ENCODE results near the gene RASGEF1B.
A peak's percentile ranks its signal among the peaks of the same experiment; 100 is the strongest.

The RASGEF1B gene

GRCh38 chr4:81431971-81432370, 39.7 kb downstream of the RASGEF1B start:
- Histone ChIP-seq H2BK15ac (ENCODE audit: low read depth, poor library complexity, severe bottlenecking) (no peak overlapping the region), H3K27me3 (ENCODE audit: control insufficient read depth in 1 of 2, insufficient read depth in 1 of 2, low read length in 2 of 2) (no peaks in the 10 kb centered on the region), H3K79me1 (replicated peaks; ENCODE audit: low read length, poor library complexity, severe bottlenecking) (no peaks in the 10 kb centered on the region), H3K36me3 (ENCODE audit: control insufficient read depth in 1 of 2, insufficient read depth in 2 of 2, low read depth in 1 of 2, low read length in 2 of 2) (peaks cover 0 to 4% of the 10 kb centered on the region in 2 experiments), H2AFZ (ENCODE audit: low read depth, low read length) (no peak overlapping the region), H3K23ac (ENCODE audit: low read length in 2 of 2) (no peak overlapping the region), H3K4me1 (ENCODE audit: control insufficient read depth, insufficient read depth, low read depth, low read length) (peaks cover 4% of the 10 kb centered on the region), H2BK120ac (ENCODE audit: low read depth, low read length) (no peak overlapping the region), H3K18ac (ENCODE audit: low read depth in 1 of 2, low read length in 2 of 2) (no peak overlapping the region), H3K4me2 (ENCODE audit: low read length, poor library complexity, severe bottlenecking) (no peak overlapping the region), H3K27ac (ENCODE audit: low read length, poor library complexity, severe bottlenecking) (no peak overlapping the region), H4K8ac (ENCODE audit: low read length) (no peak overlapping the region), H3K14ac (ENCODE audit: low read length in 2 of 2) (no peak overlapping the region), H2AK5ac (ENCODE audit: low read length, severe bottlenecking) (no peak overlapping the region), H2BK12ac (ENCODE audit: low read length in 2 of 2) (no peak overlapping the region), H4K91ac (ENCODE audit: low read length) (no peak overlapping the region), H3K4me3 (ENCODE audit: insufficient read depth in 1 of 2, low read depth in 1 of 2, low read length in 2 of 2) (no peak overlapping the region), H3K9ac (ENCODE audit: low read length) (no peak overlapping the region), H2BK5ac (ENCODE audit: low read depth, low read length, poor library complexity, severe bottlenecking) (no peak overlapping the region), H3K4ac (ENCODE audit: low read depth in 1 of 2, low read length in 2 of 2) (no peak overlapping the region), H3K9me3 (ENCODE audit: control insufficient read depth, low read length) (no peaks in the 10 kb centered on the region)
- DNase-seq, result no peak
- 97% methylated on average over 1 of the region's 1 CpG for WGBS

GRCh38 chr4:81429607-81430006, 42.1 kb downstream of the RASGEF1B start:
- DNase-seq, result no peak
- Histone ChIP-seq H3K18ac (ENCODE audit: low read depth in 1 of 2, low read length in 2 of 2) (peak overlapping the region in 1 of 2 experiments; percentile 8), H2BK5ac (ENCODE audit: low read depth, low read length, poor library complexity, severe bottlenecking) (no peak overlapping the region), H3K79me1 (replicated peaks; ENCODE audit: low read length, poor library complexity, severe bottlenecking) (no peaks in the 10 kb centered on the region), H3K36me3 (ENCODE audit: control insufficient read depth in 1 of 2, insufficient read depth in 2 of 2, low read depth in 1 of 2, low read length in 2 of 2) (peaks cover 0 to 4% of the 10 kb centered on the region in 2 experiments), H2BK120ac (ENCODE audit: low read depth, low read length) (no peak overlapping the region), H3K4me2 (ENCODE audit: low read length, poor library complexity, severe bottlenecking) (no peak overlapping the region), H2BK15ac (ENCODE audit: low read depth, poor library complexity, severe bottlenecking) (no peak overlapping the region), H4K8ac (ENCODE audit: low read length) (no peak overlapping the region), H3K27me3 (ENCODE audit: control insufficient read depth in 1 of 2, insufficient read depth in 1 of 2, low read length in 2 of 2) (no peaks in the 10 kb centered on the region), H3K23ac (ENCODE audit: low read length in 2 of 2) (no peak overlapping the region), H2AFZ (ENCODE audit: low read depth, low read length) (no peak overlapping the region), H3K4ac (ENCODE audit: low read depth in 1 of 2, low read length in 2 of 2) (no peak overlapping the region), H3K14ac (ENCODE audit: low read length in 2 of 2) (peak overlapping the region in 1 of 2 experiments; percentile 55), H3K9ac (ENCODE audit: low read length) (no peak overlapping the region), H4K91ac (ENCODE audit: low read length) (peak overlapping the region; percentile 18), H3K4me3 (ENCODE audit: insufficient read depth in 1 of 2, low read depth in 1 of 2, low read length in 2 of 2) (no peak overlapping the region), H2BK12ac (ENCODE audit: low read length in 2 of 2) (no peak overlapping the region), H3K4me1 (ENCODE audit: control insufficient read depth, insufficient read depth, low read depth, low read length) (peaks cover 4% of the 10 kb centered on the region), H3K27ac (ENCODE audit: low read length, poor library complexity, severe bottlenecking) (no peak overlapping the region), H3K9me3 (ENCODE audit: control insufficient read depth, low read length) (no peaks in the 10 kb centered on the region), H2AK5ac (ENCODE audit: low read length, severe bottlenecking) (peak overlapping the region; percentile 29)
- 98% methylated on average over 25 of the region's 25 CpGs for WGBS

GRCh38 chr4:81429031-81429430, 42.7 kb downstream of the RASGEF1B start:
- Histone ChIP-seq H3K4me3 (ENCODE audit: insufficient read depth in 1 of 2, low read depth in 1 of 2, low read length in 2 of 2) (no peak overlapping the region), H3K18ac (ENCODE audit: low read depth in 1 of 2, low read length in 2 of 2) (no peak overlapping the region), H2BK120ac (ENCODE audit: low read depth, low read length) (no peak overlapping the region), H2BK12ac (ENCODE audit: low read length in 2 of 2) (no peak overlapping the region), H2BK15ac (ENCODE audit: low read depth, poor library complexity, severe bottlenecking) (no peak overlapping the region), H2AK5ac (ENCODE audit: low read length, severe bottlenecking) (no peak overlapping the region), H3K4me1 (ENCODE audit: control insufficient read depth, insufficient read depth, low read depth, low read length) (peaks cover 4% of the 10 kb centered on the region), H3K27ac (ENCODE audit: low read length, poor library complexity, severe bottlenecking) (no peak overlapping the region), H3K79me1 (replicated peaks; ENCODE audit: low read length, poor library complexity, severe bottlenecking) (no peaks in the 10 kb centered on the region), H4K8ac (ENCODE audit: low read length) (no peak overlapping the region), H2AFZ (ENCODE audit: low read depth, low read length) (no peak overlapping the region), H3K4me2 (ENCODE audit: low read length, poor library complexity, severe bottlenecking) (no peak overlapping the region), H3K36me3 (ENCODE audit: control insufficient read depth in 1 of 2, insufficient read depth in 2 of 2, low read depth in 1 of 2, low read length in 2 of 2) (peaks cover 0 to 4% of the 10 kb centered on the region in 2 experiments), H2BK5ac (ENCODE audit: low read depth, low read length, poor library complexity, severe bottlenecking) (no peak overlapping the region), H4K91ac (ENCODE audit: low read length) (no peak overlapping the region), H3K9me3 (ENCODE audit: control insufficient read depth, low read length) (no peaks in the 10 kb centered on the region), H3K4ac (ENCODE audit: low read depth in 1 of 2, low read length in 2 of 2) (no peak overlapping the region), H3K14ac (ENCODE audit: low read length in 2 of 2) (no peak overlapping the region), H3K23ac (ENCODE audit: low read length in 2 of 2) (no peak overlapping the region), H3K9ac (ENCODE audit: low read length) (no peak overlapping the region), H3K27me3 (ENCODE audit: control insufficient read depth in 1 of 2, insufficient read depth in 1 of 2, low read length in 2 of 2) (no peaks in the 10 kb centered on the region)
- no peak for DNase-seq
- WGBS, result 65% methylated on average over 3 of the region's 6 CpGs

- WGBS, result 100% methylated on average over 2 of the region's 3 CpGs
Measured at GRCh38 chr4:81428002-81428401, 43.7 kb downstream of the RASGEF1B start.

More at GRCh38 chr4:81428002-81428401, 43.7 kb downstream of the RASGEF1B start:
- H3K14ac ChIP-seq (ENCODE audit: low read length in 2 of 2), result no peak overlapping the region
- no peak overlapping the region for H3K18ac ChIP-seq (ENCODE audit: low read depth in 1 of 2, low read length in 2 of 2)
- no peak overlapping the region for H3K4me3 ChIP-seq (ENCODE audit: insufficient read depth in 1 of 2, low read depth in 1 of 2, low read length in 2 of 2)
- H2BK15ac ChIP-seq (ENCODE audit: low read depth, poor library complexity, severe bottlenecking), result no peak overlapping the region
- H3K23ac ChIP-seq (ENCODE audit: low read length in 2 of 2), result no peak overlapping the region
- no peak overlapping the region for H2BK5ac ChIP-seq (ENCODE audit: low read depth, low read length, poor library complexity, severe bottlenecking)
- H3K4ac ChIP-seq (ENCODE audit: low read depth in 1 of 2, low read length in 2 of 2), result no peak overlapping the region
- H2AFZ ChIP-seq (ENCODE audit: low read depth, low read length), result no peak overlapping the region
- no peak for DNase-seq
- peaks cover 0 to 4% of the 10 kb centered on the region in 2 experiments for H3K36me3 ChIP-seq (ENCODE audit: control insufficient read depth in 1 of 2, insufficient read depth in 2 of 2, low read depth in 1 of 2, low read length in 2 of 2)
- no peak overlapping the region for H2BK120ac ChIP-seq (ENCODE audit: low read depth, low read length)
- no peaks in the 10 kb centered on the region for H3K27me3 ChIP-seq (ENCODE audit: control insufficient read depth in 1 of 2, insufficient read depth in 1 of 2, low read length in 2 of 2)
- H3K4me2 ChIP-seq (ENCODE audit: low read length, poor library complexity, severe bottlenecking), result no peak overlapping the region
- peak overlapping the region; percentile 44 for H3K27ac ChIP-seq (ENCODE audit: low read length, poor library complexity, severe bottlenecking)
- H2BK12ac ChIP-seq (ENCODE audit: low read length in 2 of 2), result no peak overlapping the region
- H3K4me1 ChIP-seq (ENCODE audit: control insufficient read depth, insufficient read depth, low read depth, low read length), result peaks cover 4% of the 10 kb centered on the region
- H2AK5ac ChIP-seq (ENCODE audit: low read length, severe bottlenecking), result no peak overlapping the region
- no peak overlapping the region for H4K8ac ChIP-seq (ENCODE audit: low read length)
- H3K9me3 ChIP-seq (ENCODE audit: control insufficient read depth, low read length), result no peaks in the 10 kb centered on the region
- H3K79me1 ChIP-seq (replicated peaks; ENCODE audit: low read length, poor library complexity, severe bottlenecking), result no peaks in the 10 kb centered on the region
- no peak overlapping the region for H4K91ac ChIP-seq (ENCODE audit: low read length)
- no peak overlapping the region for H3K9ac ChIP-seq (ENCODE audit: low read length)
